ENCODE measurements around the gene APOO. TPM values are rescaled to one million over a fixed set of nuclear protein-coding genes. Genes with fewer than 3 reads are reported as not detected.

APOO gene
- total RNA-seq (2021; fragmentation: NEBNext Ultra II Directional; extraction: Animal tissue kit (Norgen Biotek cat#: 25700)) = 10 to 100 TPM; 20.8 to 28.1 (median 23.3) TPM
- long read RNA-seq, transcript APOO-201 (9 exons, 1,118 nt) = major isoform, 5 of 21 reads
- long read RNA-seq, partial matches to known transcripts = 5 of 21 reads
- long read RNA-seq, other reads (novel, unspliced or antisense) = 11 of 21 reads

DNA sequence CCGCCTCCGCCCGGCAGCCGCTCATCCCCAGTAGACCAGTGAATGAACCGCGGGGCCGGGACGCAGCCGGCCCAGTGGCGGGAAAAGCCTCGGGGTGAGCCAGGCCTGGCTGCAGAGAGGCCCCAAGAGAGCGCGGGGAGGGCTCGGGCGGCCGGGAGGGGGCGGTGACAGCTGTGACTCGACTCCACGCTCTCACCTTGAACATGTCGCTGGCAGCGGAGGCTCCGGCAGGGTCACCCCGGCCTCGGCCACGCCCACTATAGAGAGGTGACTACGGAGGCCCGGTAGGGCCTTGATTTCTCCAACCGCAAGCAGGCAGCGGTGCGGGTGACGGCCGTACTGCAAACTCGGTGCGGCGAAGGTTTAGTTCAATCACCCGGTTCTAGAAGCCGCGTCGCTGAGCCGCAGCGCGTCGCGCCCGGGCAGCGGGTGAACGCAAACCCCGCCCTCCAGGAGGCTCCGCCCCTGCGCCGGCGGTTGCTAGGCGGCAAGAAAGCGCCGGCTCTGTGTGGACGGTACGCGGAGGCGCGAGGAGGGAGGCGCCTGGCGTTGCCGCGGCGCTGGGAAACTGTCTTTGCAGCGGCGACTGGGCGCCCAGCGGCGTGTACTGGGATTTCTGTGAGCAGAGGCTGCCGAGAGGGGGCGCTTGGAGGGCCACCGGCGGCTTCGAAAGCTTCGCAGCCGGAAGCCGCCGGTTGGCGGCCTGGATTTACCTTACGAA, at the start of gene APOO, which contains the start of gene CXorf58:
APOO (minus strand) TSS at position 441 of the 721 bp plus-strand sequence; CDS start at position 205, 236 bp downstream.
CXorf58 (plus strand) TSS at position 509 of the 721 bp plus-strand sequence. CDS start 2,297 bp downstream, outside the sequence.
- H3K9me3 Mint-ChIP-seq = no peaks in the 10 kb centered on the region
- H3K27ac Mint-ChIP-seq = peak within 1 kb of the TSS; percentile 75
- peak; percentile 79 for TF ChIP-seq CTCF (IDR thresholded peaks at IDR 0.05)
- H3K36me3 Mint-ChIP-seq (ENCODE audit: low read depth) = no peaks in the 10 kb centered on the region
- no peaks in the 10 kb centered on the region for H3K27me3 Mint-ChIP-seq (ENCODE audit: insufficient read depth)
- peak within 1 kb of the TSS; percentile 82 for H3K4me3 Mint-ChIP-seq
- peak; percentile 86 for DNase-seq
- peaks cover 22% of the 10 kb centered on the region for H3K4me1 Mint-ChIP-seq (ENCODE audit: low read depth)

- TF ChIP-seq CTCF (IDR thresholded peaks at IDR 0.05) = no peak
- Mint-ChIP-seq H3K27ac (no peak overlapping the region), H3K4me1 (ENCODE audit: low read depth) (peaks cover 7% of the 10 kb centered on the region; the same call in 1 of the 2 replicates), H3K9me3 (no peaks in the 10 kb centered on the region), H3K36me3 (ENCODE audit: low read depth) (no peaks in the 10 kb centered on the region), H3K4me3 (no peak overlapping the region), H3K27me3 (ENCODE audit: insufficient read depth) (no peaks in the 10 kb centered on the region; the same call in 1 of the 2 replicates)
- DNase-seq = no peak
Observed at GRCh38 chrX:23954396-23954795, 46.7 kb upstream of the APOO start.

- peak; percentile 21; the same call in 1 of the 2 replicates for TF ChIP-seq CTCF (IDR thresholded peaks at IDR 0.05)
- Mint-ChIP-seq H3K4me3 (no peak overlapping the region), H3K27ac (no peak overlapping the region), H3K9me3 (no peaks in the 10 kb centered on the region), H3K27me3 (ENCODE audit: insufficient read depth) (no peaks in the 10 kb centered on the region; the same call in 1 of the 2 replicates), H3K4me1 (ENCODE audit: low read depth) (peaks cover 7% of the 10 kb centered on the region; the same call in 1 of the 2 replicates), H3K36me3 (ENCODE audit: low read depth) (no peaks in the 10 kb centered on the region)
- no peak for DNase-seq
Observed at GRCh38 chrX:23953908-23954269, 46.2 kb upstream of the APOO start.

DNA sequence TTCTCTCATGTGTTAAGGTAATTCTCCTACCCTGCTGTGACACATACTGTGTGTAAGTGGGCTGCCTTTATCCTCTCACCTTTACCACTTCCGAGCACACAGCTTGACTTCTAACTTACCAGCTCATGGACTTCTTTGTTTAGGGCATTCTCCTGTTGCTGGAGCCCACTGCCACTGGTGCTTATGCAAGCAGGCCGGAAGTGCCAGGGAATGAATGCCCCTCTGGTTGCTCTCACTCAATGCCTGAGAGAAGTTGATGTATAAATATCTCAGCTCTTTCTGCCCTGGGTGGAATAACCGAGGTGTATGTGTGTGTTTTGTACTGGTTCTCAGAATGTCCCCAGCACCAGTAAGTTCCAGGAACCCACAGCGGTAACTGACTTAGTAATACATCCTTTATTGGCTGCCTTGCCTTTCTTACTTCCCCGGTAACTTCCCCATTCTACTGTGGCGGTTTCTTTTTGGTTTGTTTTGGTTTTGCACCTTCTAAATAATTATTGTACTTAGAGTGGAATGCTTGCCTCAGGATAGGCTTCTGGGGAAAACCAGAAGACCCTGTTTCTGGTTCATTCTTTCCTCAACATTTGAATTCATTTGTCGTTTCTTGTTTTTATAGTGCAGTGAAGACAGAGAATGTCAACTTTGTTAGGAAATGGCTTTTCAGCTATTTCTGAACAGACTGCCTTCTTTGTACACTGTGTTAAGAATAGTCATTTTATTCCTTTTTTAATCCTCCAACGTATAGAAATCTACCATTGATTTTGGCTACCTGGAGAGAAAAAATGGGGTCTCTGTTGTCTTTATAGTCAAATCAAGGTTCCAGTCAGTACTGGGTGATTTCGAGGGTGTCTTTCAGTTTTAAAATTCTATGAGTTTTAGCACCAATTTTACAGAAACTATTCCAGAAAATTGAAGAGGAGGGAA, 45.5 kb upstream of the APOO start:
- no peaks in the 10 kb centered on the region; the same call in 1 of the 2 replicates for H3K27me3 Mint-ChIP-seq (ENCODE audit: insufficient read depth)
- H3K4me1 Mint-ChIP-seq (ENCODE audit: low read depth) = peaks cover 7% of the 10 kb centered on the region; the same call in 1 of the 2 replicates
- H3K4me3 Mint-ChIP-seq = peak overlapping the region; percentile 72; the same call in 1 of the 2 replicates
- no peak for DNase-seq
- no peak overlapping the region for H3K27ac Mint-ChIP-seq
- no peaks in the 10 kb centered on the region for H3K36me3 Mint-ChIP-seq (ENCODE audit: low read depth)
- TF ChIP-seq CTCF (IDR thresholded peaks at IDR 0.05) = no peak
- no peaks in the 10 kb centered on the region for H3K9me3 Mint-ChIP-seq

GRCh38 chrX:23952391-23952790, 44.7 kb upstream of the APOO start:
- no peak overlapping the region for H3K4me3 Mint-ChIP-seq
- peaks cover 7% of the 10 kb centered on the region; the same call in 1 of the 2 replicates for H3K4me1 Mint-ChIP-seq (ENCODE audit: low read depth)
- H3K9me3 Mint-ChIP-seq = no peaks in the 10 kb centered on the region
- DNase-seq = no peak
- peaks cover 3% of the 10 kb centered on the region for H3K27me3 Mint-ChIP-seq (ENCODE audit: insufficient read depth)
- H3K27ac Mint-ChIP-seq = no peak overlapping the region
- TF ChIP-seq CTCF (IDR thresholded peaks at IDR 0.05) = no peak
- H3K36me3 Mint-ChIP-seq (ENCODE audit: low read depth) = no peaks in the 10 kb centered on the region

Data from HFFc6 (cell line).